ENCODE measurements around the gene MEGF6. TPM values are rescaled to one million over a fixed set of nuclear protein-coding genes. Genes with fewer than 3 reads are reported as not detected.

The MEGF6 gene
- total and polyA plus RNA-seq, 2 of the 8 experiments (the other 6 are each of a cell fraction or from before 2014, with no cell fraction given), result 4.1 to 14.8 TPM

DNA sequence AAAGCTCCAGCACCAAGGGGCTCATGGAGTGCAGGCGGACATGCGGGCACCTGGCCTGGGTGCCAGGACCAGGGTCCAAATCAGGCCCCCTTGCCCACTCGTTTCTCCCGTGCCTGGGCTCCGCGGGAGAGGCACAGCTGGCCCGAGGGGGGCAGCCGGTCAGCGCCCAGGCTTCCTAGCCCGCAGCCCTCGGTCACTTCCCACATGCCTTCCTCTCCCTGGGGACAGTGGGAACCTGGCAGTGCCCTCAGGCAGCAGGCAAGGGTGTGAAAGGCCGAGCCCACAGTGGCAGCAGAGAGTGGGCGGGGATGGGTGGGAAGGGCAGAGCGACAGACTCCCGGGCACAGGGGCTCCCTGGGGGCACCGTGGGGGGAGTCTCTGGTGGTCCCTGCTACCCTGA is 69.8 kb downstream of the MEGF6 start:
- Histone ChIP-seq H2AFZ (ENCODE audit: low read length) (no peak overlapping the region), H3K36me3 (ENCODE audit: control insufficient read depth in 2 of 4, insufficient read depth in 4 of 4, low read length in 3 of 4) (no peaks in the 10 kb centered on the region), H3K23me2 (ENCODE audit: low read depth, low read length) (no peaks in the 10 kb centered on the region), H4K91ac (replicated peaks; ENCODE audit: insufficient read length, low read length) (no peak overlapping the region), H3K27ac (ENCODE audit: low read depth, low read length) (no peak overlapping the region), H2BK20ac (ENCODE audit: low read length) (no peak overlapping the region), H3K79me1 (ENCODE audit: low read depth, low read length) (no peaks in the 10 kb centered on the region), H3K4me1 (replicated peaks in 1 of 4; ENCODE audit: control insufficient read depth in 3 of 4, insufficient read depth in 4 of 4, low read length in 3 of 4) (peaks cover 0 to 15% (median 3%) of the 10 kb centered on the region in 4 experiments; a peak in 5 of 7 replicates), H2BK12ac (ENCODE audit: low read depth, low read length) (no peak overlapping the region), H3K14ac (ENCODE audit: insufficient read length) (no peak overlapping the region), H3K56ac (replicated peaks; ENCODE audit: insufficient read length, low read depth, low read length) (no peak overlapping the region), H3K4ac (replicated peaks; ENCODE audit: insufficient read length, low read depth, low read length) (no peak overlapping the region), H2BK15ac (ENCODE audit: low read length) (no peak overlapping the region), H3K27me3 (replicated peaks in 1 of 4; ENCODE audit: control insufficient read depth in 3 of 4, extremely low read depth in 1 of 4, insufficient read depth in 3 of 4, low read length in 3 of 4) (peaks cover 0 to 8% (median 0%) of the 10 kb centered on the region in 4 experiments; a peak in 1 of 7 replicates), H2AK5ac (ENCODE audit: low read depth, low read length) (no peak overlapping the region), H3K79me2 (ENCODE audit: control insufficient read depth in 1 of 2, insufficient read depth in 2 of 2, low read length in 2 of 2) (no peaks in the 10 kb centered on the region), H4K8ac (ENCODE audit: extremely low read depth, insufficient read depth, low read length) (no peak overlapping the region), H4K5ac (ENCODE audit: insufficient read length, low read depth, low read length) (no peak overlapping the region), H3K9me3 (ENCODE audit: insufficient read depth in 2 of 2, low read depth in 1 of 2, low read length in 1 of 2) (no peaks in the 10 kb centered on the region), H3K4me2 (ENCODE audit: insufficient read depth in 1 of 2, low read depth in 2 of 2, low read length in 2 of 2) (no peak overlapping the region), H2BK120ac (replicated peaks; ENCODE audit: low read depth, low read length) (no peak overlapping the region), H3K23ac (ENCODE audit: insufficient read length) (no peak overlapping the region), H3K18ac (ENCODE audit: extremely low read depth, low read length) (no peak overlapping the region), H2BK5ac (ENCODE audit: low read depth, low read length) (no peak overlapping the region), H3K4me3 (ENCODE audit: extremely low read depth in 1 of 4, insufficient read depth in 2 of 4, low read depth in 3 of 4, low read length in 4 of 4) (no peak overlapping the region), H3K9ac (replicated peaks in 1 of 4; ENCODE audit: extremely low read depth in 1 of 4, low read depth in 3 of 4, low read length in 3 of 4) (no peak overlapping the region), H4K20me1 (replicated peaks in 1 of 2; ENCODE audit: control insufficient read depth in 1 of 2, insufficient read depth in 2 of 2, low read length in 2 of 2) (peaks cover 5 to 12% of the 10 kb centered on the region in 2 experiments)
- CTCF ChIA-PET (ENCODE audit: partially characterized antibody), result interaction anchor here (1.3 to 2.5 kb wide), 4 partner anchors 21 to 70 kb away, joined by 3 to 7 read pairs (median 5); no protein-coding TSS in a partner anchor
- POLR2A ChIA-PET (ENCODE audit: partially characterized antibody), result interaction anchor here (0.9 kb wide), 1 partner anchor 10 kb away, joined by 3 read pairs; no protein-coding TSS in a partner anchor
- WGBS, 2 experiments (ENCODE audit: extremely low coverage in 1 of 2, insufficient coverage in 1 of 2, insufficient read length in 1 of 2, insufficient replicate concordance in 2 of 2, low coverage in 1 of 2, low lambda C conversion rate in 2 of 2, missing lambda C conversion rate in 1 of 2), result 90% methylated on average over 13 of the region's 16 CpGs; no CpG with 5 or more reads in 1 of the 2 experiments
- no peak for TF ChIP-seq KDM5A (IDR thresholded peaks at IDR 0.05; ENCODE audit: low read length)
- TF ChIP-seq, protein P1, sequence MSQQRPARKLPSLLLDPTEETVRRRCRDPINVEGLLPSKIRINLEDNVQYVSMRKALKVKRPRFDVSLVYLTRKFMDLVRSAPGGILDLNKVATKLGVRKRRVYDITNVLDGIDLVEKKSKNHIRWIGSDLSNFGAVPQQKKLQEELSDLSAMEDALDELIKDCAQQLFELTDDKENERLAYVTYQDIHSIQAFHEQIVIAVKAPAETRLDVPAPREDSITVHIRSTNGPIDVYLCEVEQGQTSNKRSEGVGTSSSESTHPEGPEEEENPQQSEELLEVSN (IDR thresholded peaks at IDR 0.05), result no peak
- no peak for TF ChIP-seq SAP30 (IDR thresholded peaks at IDR 0.05; ENCODE audit: insufficient read depth, insufficient replicate concordance, low read length)
- TF ChIP-seq RAD21 (IDR thresholded peaks at IDR 0.05 in 1 of 2, conservative IDR thresholded peaks at IDR 0.05 in 1 of 2; ENCODE audit: low read depth in 2 of 2, low read length in 2 of 2), result no peak
- no peak for TF ChIP-seq TBP (IDR thresholded peaks at IDR 0.05; ENCODE audit: low read depth, low read length)
- TF ChIP-seq TCF12 (IDR thresholded peaks at IDR 0.05; ENCODE audit: low read depth, low read length), result no peak
- TF ChIP-seq EGR1 (IDR thresholded peaks at IDR 0.05; ENCODE audit: borderline replicate concordance, low read depth, low read length), result no peak
- TF ChIP-seq SP1 (IDR thresholded peaks at IDR 0.05; ENCODE audit: low read depth, low read length), result no peak
- TF ChIP-seq SP2 (IDR thresholded peaks at IDR 0.05; ENCODE audit: low read length), result no peak
- TF ChIP-seq CHD1 (IDR thresholded peaks at IDR 0.05; ENCODE audit: low read depth, low read length), result no peak
- DNase-seq (ENCODE audit: low read depth in 1 of 2, low spot score in 2 of 2) (no peak), FAIRE-seq (no peak)

Measured in H1 (cell line).